ENCODE measurements around the gene TRIM26.

GRCh38 chr6:30167101-30167500 is 46.1 kb downstream of the TRIM26 start:
- no peak for TF ChIP-seq CTCF (IDR thresholded peaks at IDR 0.05 in 4 of 5, conservative IDR thresholded peaks at IDR 0.05 in 1 of 5)
- no peak for TF ChIP-seq POLR2A (IDR thresholded peaks at IDR 0.05)

All from gastrocnemius medialis (tissue), 4 donors.